Activated CD4-positive, alpha-beta memory T cell treated with anti-CD3 and anti-CD28 coated beads, Interleukin-2, amount 10 ng/mL, durations not matched to agents 7 days and 5 days (primary cell): ENCODE data around the gene STXBP3. TPM values are rescaled to one million over a fixed set of nuclear protein-coding genes. Genes with fewer than 3 reads are reported as not detected.
"Not testable (repeated sequence)": the region's sequence is repeated elsewhere in the genome, so short reads cannot be mapped to it uniquely, and the experiment has no call there.

Experiments
- CTCF ChIA-PET: fragments of 350-600 bp; sonication (Branson Sonifier 250); formaldehyde crosslinking; loops from one replicate; lab custom pipeline; 2021; ENCODE audit warnings: antibody characterized with exemption, inconsistent platforms; lab: Charles Lee
- POLR2A ChIA-PET: fragments of 350-600 bp; sonication (Branson Sonifier 250); formaldehyde crosslinking; loops from one replicate; lab custom pipeline; 2021; ENCODE audit warnings: antibody characterized with exemption; lab: Charles Lee
- DNase-seq: peaks from one replicate; pipeline ENCODE4 v3.0.0-alpha.2; 2020
- H3K27ac Mint-ChIP-seq: one replicate; pipeline ENCODE4 v1.8.0; 2021; ENCODE audit warnings: mild to moderate bottlenecking, mixed read lengths
- H3K27me3 Mint-ChIP-seq: one replicate; pipeline ENCODE4 v1.8.0; 2021; ENCODE audit warnings: mixed read lengths
- H3K36me3 Mint-ChIP-seq: one replicate; pipeline ENCODE4 v1.8.0; 2021; ENCODE audit warnings: low read depth, mixed read lengths
- H3K4me1 Mint-ChIP-seq: one replicate; pipeline ENCODE4 v1.8.0; 2021; ENCODE audit warnings: mixed read lengths
- H3K4me3 Mint-ChIP-seq: one replicate; pipeline ENCODE4 v1.8.0; 2021; ENCODE audit warnings: mild to moderate bottlenecking, mixed read lengths
- H3K9me3 Mint-ChIP-seq: one replicate; pipeline ENCODE4 v1.8.0; 2021; ENCODE audit warnings: mixed read lengths
- total RNA-seq, 2 experiments: library from RNA; stranded (reverse); gene quantifications; one replicate each; pipeline ENCODE4 v1.2.3, GENCODE V29; 2021

Gene STXBP3
- total RNA-seq, 2 experiments from 2014 or later = 55.9 to 60.8 TPM

DNA sequence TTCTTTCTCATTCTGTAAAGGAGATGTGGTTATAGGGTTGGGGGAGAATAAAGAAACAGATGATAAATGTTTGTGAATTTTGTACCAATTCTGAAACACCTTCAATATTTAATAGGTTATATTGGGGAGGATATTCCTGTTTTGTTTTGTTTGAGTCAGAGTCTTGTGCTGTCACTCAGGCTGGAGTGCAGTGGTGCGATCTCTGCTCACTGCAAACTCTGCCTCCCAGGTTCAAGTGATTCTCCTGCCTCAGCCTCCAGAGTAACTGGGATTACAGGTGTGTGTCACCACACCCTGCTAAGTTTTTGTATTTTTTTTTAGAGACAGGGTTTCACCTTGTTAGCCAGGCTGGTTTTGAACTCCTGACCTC, 35.1 kb downstream of the STXBP3 start:
- DNase-seq, H3K4me1 Mint-ChIP-seq, H3K27ac Mint-ChIP-seq, CTCF ChIA-PET, H3K27me3 Mint-ChIP-seq, POLR2A ChIA-PET, H3K4me3 Mint-ChIP-seq: not testable (repeated sequence)
- peaks cover 70% of the 10 kb centered on the region for H3K36me3 Mint-ChIP-seq
- peaks cover 15% of the 10 kb centered on the region for H3K9me3 Mint-ChIP-seq

DNA sequence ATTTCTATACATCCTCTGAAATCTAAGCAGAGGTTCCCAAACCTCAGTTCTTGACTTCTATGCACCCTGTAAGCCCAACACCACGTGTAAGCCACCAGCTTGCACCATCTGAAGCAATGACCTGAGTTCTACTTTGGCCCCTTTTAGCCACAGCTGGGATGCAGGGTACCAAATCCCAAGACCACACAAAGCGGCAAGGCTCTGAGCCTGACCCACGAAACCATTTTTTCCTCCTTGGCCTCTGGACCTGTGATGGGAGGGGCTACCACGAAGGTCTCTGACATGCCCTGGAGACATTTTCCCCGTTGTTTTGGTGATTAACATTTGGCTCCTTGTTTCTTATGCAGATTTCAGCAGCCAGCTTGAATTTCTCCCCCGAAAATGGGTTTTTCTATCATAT, 38.8 kb downstream of the STXBP3 start:
- DNase-seq = no peak
- Mint-ChIP-seq H3K27me3 (no peaks in the 10 kb centered on the region), H3K9me3 (peaks cover 15% of the 10 kb centered on the region), H3K4me3 (no peak overlapping the region), H3K36me3 (peaks cover 80% of the 10 kb centered on the region), H3K4me1 (no peaks in the 10 kb centered on the region), H3K27ac (no peak overlapping the region)
- ChIA-PET POLR2A (no interaction called here), CTCF (interaction anchor here (0.6 kb wide), 1 partner anchor 491 kb away, joined by 3 read pairs; no protein-coding TSS in a partner anchor)

DNA sequence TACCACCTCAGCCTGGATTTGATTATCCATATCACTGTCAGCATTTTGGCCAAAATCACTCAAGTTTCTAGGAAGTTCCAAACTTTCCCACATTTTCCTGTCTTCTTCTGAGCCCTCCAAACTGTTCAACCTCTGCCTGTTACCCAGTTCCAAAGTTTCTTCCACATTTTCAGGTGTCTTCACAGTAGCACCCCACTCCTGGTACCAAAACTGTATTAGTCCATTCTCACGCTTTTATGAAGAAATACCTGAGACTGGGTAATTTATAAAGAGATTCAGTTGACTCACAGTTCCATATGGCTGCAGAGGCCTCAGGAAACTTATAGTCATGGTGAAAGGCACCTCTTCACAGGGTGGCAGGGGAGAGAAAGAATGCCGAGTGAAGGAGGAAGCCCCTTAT, 39.4 kb downstream of the STXBP3 start:
- POLR2A ChIA-PET = no interaction called here
- no peak overlapping the region for H3K27ac Mint-ChIP-seq

DNA sequence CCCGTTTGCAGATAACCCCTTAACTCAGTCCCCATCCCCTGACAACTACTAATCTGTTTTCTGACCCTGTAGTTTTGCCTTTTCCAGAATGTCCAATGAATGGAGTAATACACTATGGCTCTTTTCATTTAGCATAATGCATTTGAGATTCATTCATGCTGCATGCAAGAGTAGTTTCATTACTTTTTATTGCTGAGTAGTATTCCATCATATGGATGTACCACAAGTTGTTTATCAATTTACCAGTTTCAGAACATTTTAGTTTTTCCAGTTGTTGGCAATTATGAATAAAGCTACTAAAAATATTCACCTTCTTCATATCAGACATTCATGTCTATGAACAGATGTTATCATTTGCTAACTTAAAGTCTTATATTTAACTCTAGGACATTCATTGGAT, 45.3 kb downstream of the STXBP3 start:
- Mint-ChIP-seq H3K4me3 (no peak overlapping the region), H3K4me1 (no peaks in the 10 kb centered on the region), H3K9me3 (peaks cover 15% of the 10 kb centered on the region), H3K27ac (no peak overlapping the region), H3K36me3 (peaks cover 80% of the 10 kb centered on the region), H3K27me3 (no peaks in the 10 kb centered on the region)
- ChIA-PET POLR2A (no interaction called here), CTCF (no interaction called here)
- DNase-seq = no peak

More for the DNA sequence above, 39.4 kb downstream of the STXBP3 start:
- Mint-ChIP-seq H3K4me1 (no peaks in the 10 kb centered on the region), H3K27me3 (no peaks in the 10 kb centered on the region), H3K4me3 (no peak overlapping the region), H3K36me3 (peaks cover 84% of the 10 kb centered on the region), H3K9me3 (peaks cover 15% of the 10 kb centered on the region)
- CTCF ChIA-PET = no interaction called here
- no peak for DNase-seq

DNA sequence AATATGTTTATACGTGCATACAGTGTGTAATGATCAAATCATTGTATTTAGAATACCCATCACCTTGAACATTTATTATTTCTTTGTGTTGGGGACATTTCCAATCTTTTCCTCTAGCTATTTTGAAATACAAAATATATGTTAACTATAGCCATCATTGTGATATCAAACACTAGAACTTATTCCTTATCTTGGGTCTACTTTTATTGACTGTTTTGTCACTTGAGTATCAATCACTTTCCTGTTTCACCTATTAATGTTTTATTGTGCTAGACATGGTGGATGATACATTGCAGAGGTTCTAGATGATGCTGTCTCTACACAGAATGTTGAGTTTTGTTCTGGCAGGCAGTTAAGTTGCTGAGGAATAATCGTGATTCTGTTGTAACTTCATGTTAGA, 45.9 kb downstream of the STXBP3 start:
- CTCF ChIA-PET = interaction anchor here (1.1 kb wide), 1 partner anchor 36 kb away, joined by 3 read pairs; no protein-coding TSS in a partner anchor
- DNase-seq = no peak
- no peaks in the 10 kb centered on the region for H3K27me3 Mint-ChIP-seq
- H3K4me3 Mint-ChIP-seq = no peak overlapping the region
- H3K9me3 Mint-ChIP-seq = peaks cover 15% of the 10 kb centered on the region
- peaks cover 73% of the 10 kb centered on the region for H3K36me3 Mint-ChIP-seq
- POLR2A ChIA-PET = no interaction called here
- H3K4me1 Mint-ChIP-seq = no peaks in the 10 kb centered on the region
- no peak overlapping the region for H3K27ac Mint-ChIP-seq

DNA sequence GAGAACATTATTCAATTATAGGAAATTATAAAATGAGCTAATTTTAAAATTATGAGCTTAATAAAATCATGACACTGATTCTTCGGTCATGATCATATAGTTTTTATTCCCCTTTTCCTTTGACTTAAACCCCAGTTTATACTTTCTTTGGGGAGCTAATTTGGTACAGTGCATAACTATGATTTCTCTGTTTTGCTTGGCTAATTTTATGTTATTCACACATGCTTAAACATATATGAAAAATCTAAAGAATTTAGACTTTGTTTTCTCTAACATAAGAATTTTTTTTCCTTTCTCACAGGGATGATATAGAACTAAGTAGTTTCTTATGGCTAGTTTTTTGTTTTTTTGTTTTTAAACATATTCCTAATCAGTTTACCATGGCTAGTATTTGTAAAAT, 52.5 kb downstream of the STXBP3 start:
- Mint-ChIP-seq H3K4me1 (no peaks in the 10 kb centered on the region), H3K4me3 (no peak overlapping the region), H3K27me3 (no peaks in the 10 kb centered on the region), H3K9me3 (no peaks in the 10 kb centered on the region), H3K36me3 (peaks cover 44% of the 10 kb centered on the region), H3K27ac (no peak overlapping the region)
- ChIA-PET POLR2A (no interaction called here), CTCF (no interaction called here)
- no peak for DNase-seq

DNA sequence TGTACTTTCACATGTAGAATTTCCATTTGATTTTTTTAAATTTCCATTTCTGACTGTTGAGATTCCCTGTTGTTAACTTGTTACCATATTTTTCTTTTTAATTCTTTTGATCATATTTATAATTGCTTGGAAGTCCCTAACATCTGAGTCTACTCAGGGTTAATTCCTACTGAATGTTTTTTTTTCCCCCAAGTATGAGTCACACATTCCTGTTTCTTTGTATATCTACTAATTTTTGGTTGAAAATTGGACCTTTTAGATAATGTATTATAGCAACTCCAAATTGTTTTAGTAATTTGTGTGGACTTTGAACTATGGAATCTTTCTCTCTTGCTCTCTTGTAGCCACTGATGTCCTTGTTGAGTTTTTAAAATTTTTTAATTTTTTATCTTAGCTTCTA, 54.6 kb downstream of the STXBP3 start:
- CTCF ChIA-PET = no interaction called here
- H3K9me3 Mint-ChIP-seq = no peaks in the 10 kb centered on the region
- H3K27ac Mint-ChIP-seq = no peak overlapping the region
- no peaks in the 10 kb centered on the region for H3K27me3 Mint-ChIP-seq
- DNase-seq = no peak
- POLR2A ChIA-PET = no interaction called here
- peaks cover 36% of the 10 kb centered on the region for H3K36me3 Mint-ChIP-seq
- no peak overlapping the region for H3K4me3 Mint-ChIP-seq
- no peaks in the 10 kb centered on the region for H3K4me1 Mint-ChIP-seq

DNA sequence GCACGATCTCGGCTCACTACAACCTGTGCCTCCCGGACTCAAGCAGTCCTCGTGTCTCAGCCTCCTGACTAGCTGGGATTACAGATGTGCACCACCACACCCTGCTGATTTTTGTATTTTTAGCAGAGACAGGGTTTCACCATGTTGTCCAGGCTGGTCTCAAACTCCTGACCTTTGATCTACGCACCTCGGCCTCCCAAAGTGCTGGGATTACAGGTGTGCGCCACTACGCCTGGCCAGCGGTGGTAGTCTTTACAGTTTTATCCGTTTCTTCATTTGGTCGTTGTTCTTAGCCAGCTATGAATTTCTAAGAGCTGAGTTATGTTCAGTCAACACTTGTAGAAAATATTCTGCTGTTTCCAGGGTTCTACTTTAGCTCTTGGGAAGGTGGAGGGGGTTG, 57.1 kb downstream of the STXBP3 start:
- no peaks in the 10 kb centered on the region for H3K27me3 Mint-ChIP-seq
- CTCF ChIA-PET = interaction anchor here (0.6 kb wide), 1 partner anchor 28 kb away, joined by 3 read pairs; no protein-coding TSS in a partner anchor
- no peak overlapping the region for H3K27ac Mint-ChIP-seq
- no peaks in the 10 kb centered on the region for H3K4me1 Mint-ChIP-seq
- no peak for DNase-seq
- H3K4me3 Mint-ChIP-seq = no peak overlapping the region
- H3K9me3 Mint-ChIP-seq = no peaks in the 10 kb centered on the region
- H3K36me3 Mint-ChIP-seq = peaks cover 41% of the 10 kb centered on the region
- POLR2A ChIA-PET = no interaction called here

DNA sequence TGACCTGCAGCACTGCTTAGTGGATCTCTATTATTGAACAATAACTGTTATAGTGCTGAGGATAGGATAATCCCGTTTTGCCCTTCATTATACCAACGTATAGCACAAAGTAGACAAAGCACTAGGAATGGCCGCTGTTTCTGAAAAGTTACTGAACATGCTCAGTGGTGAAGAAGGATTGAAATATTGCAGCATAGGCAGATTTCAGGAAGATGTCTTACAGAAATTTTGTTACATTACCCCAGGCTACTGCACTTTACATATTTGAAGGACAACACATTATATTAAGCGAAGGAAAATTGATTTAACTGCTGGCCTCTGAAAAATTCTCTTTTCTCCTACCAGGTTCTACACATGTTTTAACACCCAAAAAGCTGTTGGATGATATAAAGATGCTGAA, 62.0 kb downstream of the STXBP3 start:
- Mint-ChIP-seq H3K27me3 (no peaks in the 10 kb centered on the region), H3K27ac (no peak overlapping the region)
- CTCF ChIA-PET = no interaction called here

DNA sequence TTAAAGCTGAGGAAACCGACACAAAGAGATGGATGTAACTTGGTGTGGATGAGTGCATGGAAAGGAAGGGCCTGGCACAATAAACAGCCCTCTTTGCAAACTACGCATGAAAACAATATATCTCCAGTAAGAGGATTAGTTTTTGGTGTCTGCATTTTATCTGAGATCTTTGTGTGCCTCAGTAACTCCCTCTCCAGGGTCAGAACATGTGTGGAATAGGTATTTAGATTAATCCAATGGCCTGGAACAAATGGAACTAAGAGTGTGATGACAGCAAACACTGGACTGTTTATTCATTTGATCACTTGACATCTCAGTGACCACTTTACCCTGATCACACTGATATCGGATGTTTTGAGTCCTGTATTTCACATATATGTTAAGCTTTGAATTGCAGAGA, 65.1 kb downstream of the STXBP3 start:
- CTCF ChIA-PET = no interaction called here
- POLR2A ChIA-PET = no interaction called here
- H3K4me1 Mint-ChIP-seq = peaks cover 2% of the 10 kb centered on the region
- no peaks in the 10 kb centered on the region for H3K9me3 Mint-ChIP-seq
- H3K27me3 Mint-ChIP-seq = peaks cover 5% of the 10 kb centered on the region
- H3K36me3 Mint-ChIP-seq = peaks cover 23% of the 10 kb centered on the region
- H3K4me3 Mint-ChIP-seq = no peak overlapping the region
- no peak overlapping the region for H3K27ac Mint-ChIP-seq
- no peak for DNase-seq

More for the DNA sequence above, 62.0 kb downstream of the STXBP3 start:
- Mint-ChIP-seq H3K36me3 (peaks cover 34% of the 10 kb centered on the region), H3K9me3 (no peaks in the 10 kb centered on the region), H3K4me3 (no peak overlapping the region), H3K4me1 (peaks cover 2% of the 10 kb centered on the region)
- no peak for DNase-seq
- POLR2A ChIA-PET = no interaction called here

DNA sequence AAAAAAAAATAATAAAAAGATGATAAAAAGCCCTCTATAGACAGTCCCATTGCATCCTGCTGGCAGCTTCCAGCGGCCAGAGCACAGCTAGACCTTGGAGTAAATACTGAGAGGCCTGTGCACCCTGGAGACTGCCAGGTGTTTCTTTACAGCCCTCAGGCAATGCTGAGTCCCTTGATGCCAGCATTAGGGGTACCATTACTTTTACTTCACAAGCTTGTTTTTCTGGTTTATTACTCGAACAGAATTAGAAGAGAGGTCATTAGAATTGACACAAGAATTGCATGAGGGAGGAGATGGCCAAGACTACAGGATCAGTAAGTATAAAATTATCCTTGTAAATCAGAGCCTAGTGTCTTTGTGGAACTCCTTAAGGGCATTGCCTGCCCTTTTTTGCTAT, 66.9 kb downstream of the STXBP3 start:
- POLR2A ChIA-PET = no interaction called here
- DNase-seq = no peak
- H3K4me1 Mint-ChIP-seq = peaks cover 2% of the 10 kb centered on the region
- H3K36me3 Mint-ChIP-seq = peaks cover 16% of the 10 kb centered on the region
- no peak overlapping the region for H3K27ac Mint-ChIP-seq
- no peaks in the 10 kb centered on the region for H3K9me3 Mint-ChIP-seq
- CTCF ChIA-PET = no interaction called here
- peaks cover 7% of the 10 kb centered on the region for H3K27me3 Mint-ChIP-seq
- H3K4me3 Mint-ChIP-seq = no peak overlapping the region

DNA sequence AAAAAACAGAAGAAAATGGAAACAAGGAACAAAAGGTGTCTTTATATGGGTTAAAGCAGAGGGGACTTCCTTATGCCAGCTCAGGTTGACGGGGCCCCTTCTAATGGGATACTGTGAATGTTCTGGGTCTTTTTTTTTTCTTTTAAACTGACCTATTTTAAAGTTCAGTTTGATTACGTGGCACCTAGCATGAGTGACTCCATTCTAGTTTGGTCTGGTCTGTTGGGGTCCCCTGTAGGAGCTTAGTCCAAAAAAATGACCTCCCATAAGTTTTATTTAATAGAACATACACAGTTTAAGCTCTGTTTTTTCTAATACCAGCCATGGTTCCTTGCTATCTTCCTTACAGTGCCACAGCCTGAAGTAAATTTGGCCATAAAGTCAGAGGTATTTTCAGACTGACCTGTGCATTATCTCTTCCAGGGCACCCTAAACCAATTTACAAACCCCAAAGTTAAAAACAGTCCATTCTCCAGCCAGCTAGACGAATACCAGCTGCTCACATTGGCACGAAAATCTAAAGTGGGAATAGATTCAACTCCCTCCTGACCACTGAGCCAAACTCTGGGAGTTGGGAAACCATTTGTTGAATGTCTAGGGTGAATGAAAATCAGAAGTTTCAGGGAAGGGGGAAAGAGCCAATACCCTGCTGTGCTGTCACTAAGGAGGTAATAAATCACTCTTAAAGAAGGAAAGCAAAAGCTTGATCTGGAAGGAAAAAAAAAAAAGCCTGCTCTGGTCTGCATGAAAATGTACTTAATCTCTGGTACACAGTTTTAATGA, 68.1 kb downstream of the STXBP3 start:
- H3K27me3 Mint-ChIP-seq = peaks cover 7% of the 10 kb centered on the region
- POLR2A ChIA-PET = interaction anchor here (0.9 kb wide), 1 partner anchor 12 kb away, joined by 4 read pairs; no protein-coding TSS in a partner anchor
- peaks cover 2% of the 10 kb centered on the region for H3K4me1 Mint-ChIP-seq
- H3K27ac Mint-ChIP-seq = no peak overlapping the region
- CTCF ChIA-PET = no interaction called here
- no peak for DNase-seq
- H3K4me3 Mint-ChIP-seq = no peak overlapping the region
- H3K36me3 Mint-ChIP-seq = peaks cover 10% of the 10 kb centered on the region
- H3K9me3 Mint-ChIP-seq = no peaks in the 10 kb centered on the region

DNA sequence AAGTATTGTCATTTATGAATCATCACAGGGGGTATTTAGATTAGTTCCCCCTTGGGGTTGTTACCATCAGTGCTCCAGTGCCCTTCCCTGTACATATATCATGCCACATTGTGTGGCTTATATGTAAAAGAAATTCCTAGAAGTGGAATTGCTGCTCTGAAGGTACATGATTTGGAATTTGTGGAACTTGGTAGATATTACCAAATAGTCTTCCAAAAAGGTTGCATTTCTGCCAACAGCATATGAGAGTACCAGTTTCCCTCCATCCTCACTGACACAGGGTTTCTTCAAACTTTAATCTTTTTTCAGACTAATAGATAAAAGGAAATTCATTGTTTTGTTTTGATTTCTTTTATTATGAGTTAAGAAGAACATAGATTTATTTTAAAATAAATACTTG, 69.1 kb downstream of the STXBP3 start:
- Mint-ChIP-seq H3K36me3 (peaks cover 3% of the 10 kb centered on the region), H3K4me1 (no peaks in the 10 kb centered on the region), H3K4me3 (no peak overlapping the region), H3K27ac (no peak overlapping the region), H3K27me3 (peaks cover 7% of the 10 kb centered on the region), H3K9me3 (no peaks in the 10 kb centered on the region)
- CTCF ChIA-PET = no interaction called here
- POLR2A ChIA-PET = no interaction called here
- DNase-seq = no peak
